Activated CD8-positive, alpha-beta memory T cell treated with anti-CD3 and anti-CD28 coated beads, Interleukin-2, amount 10 ng/mL, durations not matched to agents 7 days and 5 days (primary cell): ENCODE data around the gene GATD1. TPM values are rescaled to one million over a fixed set of nuclear protein-coding genes. Genes with fewer than 3 reads are reported as not detected.

Experiments used
- ATAC-seq: fragments of 150-1000 bp; cut with Tn5 transposase; one replicate; pipeline ENCODE4 v1.10.0; 2021; ENCODE audit warnings: moderate library complexity
- CTCF ChIA-PET: fragments of 350-600 bp; sonication (Branson Sonifier 250); formaldehyde crosslinking; loops from one replicate; lab custom pipeline; 2021; ENCODE audit warnings: antibody characterized with exemption; lab: Charles Lee
- DNase-seq: peaks from one replicate; pipeline ENCODE4 v3.0.0-alpha.2; 2020
- H3K27ac Mint-ChIP-seq: one replicate; pipeline ENCODE4 v1.8.0; 2021; ENCODE audit warnings: mild to moderate bottlenecking, mixed read lengths
- H3K27me3 Mint-ChIP-seq: one replicate; pipeline ENCODE4 v1.8.0; 2021; ENCODE audit warnings: mixed read lengths
- H3K36me3 Mint-ChIP-seq: one replicate; pipeline ENCODE4 v1.8.0; 2021; ENCODE audit warnings: mild to moderate bottlenecking, mixed read lengths
- H3K4me1 Mint-ChIP-seq: one replicate; pipeline ENCODE4 v1.8.0; 2021; ENCODE audit warnings: mixed read lengths
- H3K4me3 Mint-ChIP-seq: one replicate; pipeline ENCODE4 v1.8.0; 2021; ENCODE audit warnings: mild to moderate bottlenecking, moderate library complexity, mixed read lengths
- H3K9me3 Mint-ChIP-seq: one replicate; pipeline ENCODE4 v1.8.0; 2022; ENCODE audit warnings: low read depth, mixed read lengths
- total RNA-seq, 2 experiments: library from RNA; stranded (reverse); gene quantifications; one replicate each; pipeline ENCODE4 v1.2.3, GENCODE V29; 2021

Gene GATD1
- total RNA-seq, 2 experiments from 2014 or later = 62.4 to 79.4 TPM

DNA sequence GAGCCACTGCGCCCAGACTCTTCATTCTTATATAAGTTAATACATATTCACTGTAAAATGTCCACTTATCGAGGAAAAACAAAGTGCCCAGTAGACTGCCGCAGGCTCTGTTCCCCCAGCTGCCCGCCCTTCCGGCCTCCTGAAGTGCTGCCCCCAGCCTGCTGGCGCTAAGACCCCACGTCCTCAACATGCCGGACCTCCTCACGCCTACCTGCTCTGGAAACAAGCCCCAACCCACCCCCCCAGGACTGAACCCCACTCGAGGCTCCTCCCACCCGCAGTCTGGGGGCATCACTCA lies 1.1 kb downstream of the GATD1 start:
- CTCF ChIA-PET = interaction anchor here (0.7 to 2.4 kb wide), 7 partner anchors 10 to 240 kb away, joined by 3 to 10 read pairs (median 4); partner anchors contain the start of genes HRAS and TALDO1
- no peaks in the 10 kb centered on the region for H3K27me3 Mint-ChIP-seq
- H3K4me1 Mint-ChIP-seq = peaks cover 33% of the 10 kb centered on the region
- no peak for DNase-seq
- H3K4me3 Mint-ChIP-seq = peak overlapping the region; percentile 81
- H3K9me3 Mint-ChIP-seq = no peaks in the 10 kb centered on the region
- peaks cover 3% of the 10 kb centered on the region for H3K36me3 Mint-ChIP-seq
- no peak for ATAC-seq
- peak overlapping the region; percentile 87 for H3K27ac Mint-ChIP-seq

DNA sequence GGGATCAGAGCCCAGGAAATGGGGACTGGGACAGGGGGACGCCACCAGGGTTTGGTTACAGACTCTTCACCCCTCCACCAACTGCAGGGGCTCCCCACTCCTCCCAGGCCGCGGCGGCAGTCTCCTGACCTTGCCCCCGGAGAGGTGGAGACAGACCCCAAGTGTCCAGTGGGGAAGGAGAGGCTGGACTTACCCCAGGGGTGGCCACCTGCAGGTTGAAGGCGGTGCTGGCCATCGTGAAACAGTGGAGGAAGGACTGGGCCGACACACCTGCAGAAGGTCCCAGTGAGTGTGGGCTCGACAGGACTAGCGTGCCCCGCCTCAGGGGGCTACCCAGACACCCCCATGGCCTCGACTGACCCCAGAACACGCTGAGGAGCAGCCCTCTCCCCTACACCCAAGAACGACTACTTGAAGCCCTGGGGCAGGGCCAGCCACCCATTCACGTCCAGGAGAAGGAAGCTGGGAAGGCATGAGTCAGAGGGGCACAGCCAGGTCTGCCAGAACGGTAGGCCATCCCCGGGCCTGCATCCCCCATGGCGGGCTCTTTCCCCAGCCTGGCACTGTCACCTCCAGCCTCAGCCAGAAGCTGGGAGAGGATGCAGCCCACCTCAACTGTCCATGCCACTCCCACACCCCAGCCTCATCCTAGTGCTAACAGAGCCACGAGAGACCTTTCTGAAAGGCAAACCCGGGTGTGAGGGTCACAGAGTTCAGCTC lies 2.3 kb downstream of the GATD1 start:
- no peak for ATAC-seq

DNA sequence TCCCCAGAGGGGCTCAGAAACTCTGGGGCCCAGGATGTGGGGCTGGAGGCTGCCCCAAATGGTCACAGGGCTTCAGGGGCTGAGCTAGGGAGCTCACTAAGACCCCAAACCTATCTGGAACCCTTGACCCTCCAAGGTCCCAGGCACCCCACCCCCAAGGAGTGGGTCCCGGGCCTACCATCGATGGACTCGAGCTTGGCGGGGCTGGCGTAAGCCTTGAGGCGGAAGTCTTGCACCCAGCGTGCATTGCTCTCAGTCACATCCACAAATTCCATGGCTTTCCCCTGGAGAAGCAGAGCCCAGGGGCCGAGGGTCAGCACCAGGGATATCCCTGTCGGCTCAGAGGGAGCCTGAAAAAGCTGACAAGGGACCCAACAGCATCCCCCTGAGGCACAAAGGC lies 3.5 kb downstream of the GATD1 start:
- CTCF ChIA-PET = no interaction called here
- ATAC-seq (no peak), DNase-seq (no peak)
- Mint-ChIP-seq H3K9me3 (no peaks in the 10 kb centered on the region), H3K4me1 (peaks cover 24% of the 10 kb centered on the region), H3K27ac (no peak overlapping the region), H3K4me3 (no peak overlapping the region), H3K27me3 (no peaks in the 10 kb centered on the region), H3K36me3 (peaks cover 5% of the 10 kb centered on the region)

More for the DNA sequence above, 2.3 kb downstream of the GATD1 start:
- H3K27ac Mint-ChIP-seq = peak overlapping the region; percentile 43
- CTCF ChIA-PET = interaction anchor here (1.2 to 2.4 kb wide), 2 partner anchors 9 to 28 kb away, joined by 4 to 10 read pairs; partner anchors contain the start of gene TALDO1
- no peaks in the 10 kb centered on the region for H3K9me3 Mint-ChIP-seq
- no peak for DNase-seq
- peaks cover 4% of the 10 kb centered on the region for H3K36me3 Mint-ChIP-seq
- H3K4me1 Mint-ChIP-seq = peaks cover 31% of the 10 kb centered on the region
- H3K4me3 Mint-ChIP-seq = peak overlapping the region; percentile 58
- no peaks in the 10 kb centered on the region for H3K27me3 Mint-ChIP-seq

DNA sequence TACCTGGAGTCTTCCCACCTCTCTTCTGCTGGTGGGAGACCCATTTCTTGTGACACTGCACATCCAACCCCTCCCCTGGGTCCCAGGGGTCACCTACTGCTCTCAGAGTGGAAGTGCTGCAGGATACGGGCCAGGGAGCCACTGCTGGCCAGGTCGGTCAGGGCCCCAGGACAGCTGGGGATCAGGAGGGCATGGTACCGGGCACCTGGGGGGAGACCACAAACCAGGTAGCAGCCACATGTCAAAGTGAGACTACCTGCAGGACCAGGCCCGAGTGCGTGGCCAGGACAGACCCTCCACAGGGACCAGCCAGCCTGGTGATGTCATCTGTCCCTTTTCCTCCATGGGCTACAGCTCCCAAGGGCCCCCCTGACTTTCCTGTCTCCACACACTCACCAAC lies 3.9 kb downstream of the GATD1 start:
- no peak for DNase-seq
- no peak overlapping the region for H3K27ac Mint-ChIP-seq
- H3K9me3 Mint-ChIP-seq = no peaks in the 10 kb centered on the region
- peaks cover 23% of the 10 kb centered on the region for H3K4me1 Mint-ChIP-seq
- ATAC-seq = no peak
- CTCF ChIA-PET = no interaction called here
- peaks cover 5% of the 10 kb centered on the region for H3K36me3 Mint-ChIP-seq
- H3K27me3 Mint-ChIP-seq = no peaks in the 10 kb centered on the region
- no peak overlapping the region for H3K4me3 Mint-ChIP-seq

DNA sequence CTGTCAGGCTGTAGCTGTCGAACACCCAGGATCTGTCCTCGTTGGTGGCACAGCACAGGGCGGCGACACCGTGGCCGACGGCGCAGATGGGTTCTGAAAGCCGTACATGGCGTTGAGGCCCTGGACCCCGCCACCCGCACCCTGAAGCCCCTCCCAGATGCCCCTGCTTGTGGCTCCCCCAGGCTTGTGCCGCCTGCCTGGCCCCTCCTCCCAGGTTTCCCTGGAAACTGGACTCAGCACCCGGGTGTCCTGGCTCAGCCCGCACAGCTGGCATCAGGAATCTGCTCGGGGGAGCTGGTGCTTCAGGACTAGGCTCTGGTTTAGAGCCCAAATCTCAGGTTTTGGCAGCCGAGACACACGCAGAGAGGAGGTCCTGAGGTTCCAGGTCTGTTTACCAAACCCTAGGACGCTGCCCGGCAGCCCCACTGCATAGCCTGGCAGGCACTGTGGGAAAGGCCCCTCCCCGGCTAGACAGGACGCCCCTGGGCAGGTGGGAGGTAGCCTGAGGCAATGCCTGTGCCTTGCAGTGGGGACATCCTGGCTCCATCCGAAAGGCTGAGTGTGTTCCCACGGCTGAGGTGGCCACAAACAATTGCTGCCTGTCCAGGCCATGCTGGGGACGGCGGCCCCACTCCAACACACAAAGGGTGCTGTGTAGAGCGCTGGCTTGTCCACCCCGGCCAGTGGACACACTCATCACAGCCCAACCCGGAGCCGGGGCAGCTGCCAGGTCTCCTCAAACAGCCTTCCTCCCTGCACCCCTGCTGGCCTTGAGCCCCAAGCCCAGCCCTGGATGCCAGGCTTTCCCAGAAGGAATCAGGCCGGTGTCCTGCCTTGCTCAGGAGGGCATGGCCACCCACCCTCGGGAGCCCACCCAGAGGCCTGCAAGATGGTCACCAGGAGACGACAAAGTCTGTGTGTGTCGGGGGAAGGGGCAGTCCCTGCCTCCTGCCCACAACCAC lies 4.6 kb downstream of the GATD1 start:
- CTCF ChIA-PET = no interaction called here

DNA sequence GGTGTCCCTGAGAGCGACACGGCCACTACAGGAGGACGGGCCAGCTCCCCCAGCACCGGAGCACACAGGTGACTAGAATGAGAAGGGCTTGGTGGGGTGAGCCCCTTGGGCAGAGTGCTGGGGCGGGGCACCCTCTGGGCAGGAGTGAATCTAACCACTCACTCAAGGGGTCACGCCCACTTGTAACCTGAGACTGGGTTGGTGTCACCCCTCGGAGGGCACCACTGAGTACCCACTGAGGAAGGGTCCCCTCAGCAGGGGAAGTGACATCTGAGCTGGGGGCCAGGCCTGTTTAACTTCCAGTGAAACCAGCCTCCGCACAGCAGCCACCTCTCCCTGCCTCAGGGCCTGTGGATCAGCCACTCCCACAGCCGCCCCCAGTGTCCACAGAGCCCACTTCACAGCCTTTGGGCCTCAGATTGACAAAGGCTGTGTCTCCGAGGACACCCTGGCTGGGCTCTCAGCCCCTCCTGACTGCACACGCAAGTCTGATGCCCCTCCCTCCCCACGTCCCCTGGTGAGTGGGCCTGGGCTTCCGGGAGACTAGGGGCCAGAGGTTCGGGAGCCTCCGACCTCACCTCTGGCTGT lies 5.6 kb downstream of the GATD1 start:
- CTCF ChIA-PET = no interaction called here
- Mint-ChIP-seq H3K27me3 (no peaks in the 10 kb centered on the region), H3K4me3 (no peak overlapping the region), H3K27ac (no peak overlapping the region), H3K4me1 (peaks cover 21% of the 10 kb centered on the region), H3K36me3 (peaks cover 7% of the 10 kb centered on the region), H3K9me3 (no peaks in the 10 kb centered on the region)
- DNase-seq (no peak), ATAC-seq (no peak)

More for the DNA sequence above, 4.6 kb downstream of the GATD1 start:
- Mint-ChIP-seq H3K4me1 (peaks cover 20% of the 10 kb centered on the region), H3K27ac (no peak overlapping the region), H3K27me3 (no peaks in the 10 kb centered on the region), H3K4me3 (no peak overlapping the region), H3K36me3 (peaks cover 5% of the 10 kb centered on the region), H3K9me3 (no peaks in the 10 kb centered on the region)
- ATAC-seq = no peak
- no peak for DNase-seq

DNA sequence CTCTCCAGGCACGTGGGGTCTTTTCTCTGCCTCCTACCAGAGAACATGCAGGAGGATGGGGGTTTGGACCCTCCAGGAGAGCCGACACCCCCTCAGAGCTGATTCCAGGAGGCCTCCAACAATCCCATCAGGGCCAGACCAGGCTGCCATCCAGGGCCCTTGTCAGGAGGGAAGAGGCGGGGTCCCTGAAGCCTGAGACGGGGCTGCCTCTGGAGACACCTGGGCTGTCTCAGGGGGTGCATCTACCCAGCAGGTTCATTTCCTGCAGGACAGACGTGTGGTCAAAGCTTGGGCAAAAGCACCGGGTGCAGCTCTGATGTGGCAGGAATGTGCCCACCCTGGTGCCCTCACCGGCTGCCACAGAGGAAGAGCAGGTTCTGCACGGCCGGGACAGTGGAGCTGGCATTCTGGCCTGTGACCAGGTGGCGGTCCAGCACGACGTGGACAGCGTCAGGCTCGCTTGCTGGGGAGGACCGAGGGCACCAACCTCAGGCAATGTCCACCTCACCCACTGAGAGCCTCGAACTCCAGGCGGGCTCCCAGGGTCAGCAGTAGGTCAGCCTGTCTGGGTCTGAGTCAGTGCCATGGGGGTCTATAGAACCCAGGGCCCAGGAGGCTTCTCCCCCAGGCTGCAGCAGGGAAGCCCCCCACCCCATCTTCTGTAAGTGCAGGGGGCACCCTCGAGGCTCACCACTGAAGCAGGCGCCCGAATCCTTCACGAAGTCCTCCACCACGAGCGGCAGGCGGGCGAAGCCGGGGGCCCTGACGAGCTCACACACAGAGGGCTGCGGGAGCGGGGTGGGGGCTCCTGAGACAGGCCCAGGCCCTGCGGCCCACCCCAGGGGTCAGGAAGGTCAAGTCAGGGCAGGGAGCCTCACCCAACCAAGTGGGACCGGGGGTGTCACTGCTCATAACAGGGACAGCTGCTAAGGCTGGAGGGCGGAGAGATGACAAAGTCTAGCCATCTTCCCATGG lies 6.4 kb downstream of the GATD1 start:
- H3K9me3 Mint-ChIP-seq = no peaks in the 10 kb centered on the region
- H3K27ac Mint-ChIP-seq = no peak overlapping the region
- H3K4me1 Mint-ChIP-seq = peaks cover 15% of the 10 kb centered on the region
- DNase-seq = no peak
- peaks cover 12% of the 10 kb centered on the region for H3K36me3 Mint-ChIP-seq
- CTCF ChIA-PET = interaction anchor here (0.6 kb wide), 1 partner anchor 104 kb away, joined by 3 read pairs; no protein-coding TSS in a partner anchor
- H3K27me3 Mint-ChIP-seq = no peaks in the 10 kb centered on the region
- ATAC-seq = no peak
- no peak overlapping the region for H3K4me3 Mint-ChIP-seq

DNA sequence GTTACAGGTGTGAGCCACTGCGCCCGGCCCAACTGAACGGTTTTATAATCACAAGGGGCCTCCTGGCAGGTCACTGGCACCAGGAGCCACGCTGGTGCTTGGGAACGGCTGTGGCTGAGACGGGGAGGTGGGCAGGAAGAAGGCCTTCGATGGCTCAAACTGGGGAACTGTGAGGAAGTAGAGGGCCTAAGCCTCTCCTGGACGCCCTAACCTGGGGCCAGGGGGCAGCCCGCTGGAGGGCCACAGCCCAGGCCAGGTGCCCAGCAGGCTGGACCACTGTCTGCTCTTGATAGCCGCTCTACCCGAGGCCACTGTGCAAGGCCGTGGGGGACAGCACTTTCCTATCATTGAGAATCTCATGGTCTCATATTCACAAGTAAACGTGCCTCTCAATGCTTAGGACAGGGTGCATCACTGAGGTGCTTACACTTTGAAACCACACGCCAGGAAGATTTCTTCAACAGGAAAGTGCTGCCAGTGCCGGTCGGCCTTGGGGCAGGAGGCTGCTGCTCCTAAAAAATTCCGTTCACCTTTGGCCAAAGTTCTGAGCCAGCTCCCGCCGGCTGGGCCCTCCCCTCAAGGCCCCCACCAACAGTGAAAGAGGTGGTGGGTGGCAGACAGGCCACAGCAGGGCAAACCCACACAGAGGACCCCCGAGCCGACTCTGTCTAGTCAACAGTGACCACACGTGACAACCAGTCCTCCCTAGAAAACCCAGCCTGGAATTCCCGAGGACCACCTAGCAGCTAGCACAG lies 7.2 kb downstream of the GATD1 start:
- H3K27me3 Mint-ChIP-seq = no peaks in the 10 kb centered on the region
- DNase-seq (no peak), ATAC-seq (no peak)
- peaks cover 12% of the 10 kb centered on the region for H3K36me3 Mint-ChIP-seq
- peaks cover 9% of the 10 kb centered on the region for H3K4me1 Mint-ChIP-seq
- no peaks in the 10 kb centered on the region for H3K9me3 Mint-ChIP-seq
- no peak overlapping the region for H3K4me3 Mint-ChIP-seq
- no peak overlapping the region for H3K27ac Mint-ChIP-seq
- CTCF ChIA-PET = interaction anchor here (0.6 kb wide), 1 partner anchor 103 kb away, joined by 3 read pairs; no protein-coding TSS in a partner anchor

DNA sequence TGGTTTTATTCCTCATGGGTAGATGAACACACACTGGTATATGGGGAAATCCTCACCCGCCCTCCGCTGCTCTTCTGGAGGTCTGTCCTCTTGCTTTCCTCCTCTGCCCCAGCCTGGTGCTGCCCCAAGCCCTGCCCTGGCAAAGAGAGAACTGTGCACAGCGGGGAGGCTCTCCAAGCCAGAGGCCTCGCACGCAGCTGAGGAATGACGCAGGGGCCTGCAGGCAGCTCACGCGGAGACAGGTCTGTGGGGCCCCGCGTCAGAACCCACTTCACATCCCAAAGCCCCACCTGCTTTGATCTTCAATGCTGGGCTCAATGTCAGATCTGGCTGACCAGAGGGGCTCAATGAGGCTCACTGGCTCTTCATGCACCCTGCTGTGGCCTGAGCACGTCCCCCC lies 10.0 kb downstream of the GATD1 start:
- Mint-ChIP-seq H3K4me1 (peaks cover 2% of the 10 kb centered on the region), H3K27me3 (no peaks in the 10 kb centered on the region), H3K9me3 (no peaks in the 10 kb centered on the region), H3K36me3 (peaks cover 13% of the 10 kb centered on the region), H3K27ac (no peak overlapping the region), H3K4me3 (no peak overlapping the region)
- CTCF ChIA-PET = no interaction called here
- DNase-seq = no peak
- no peak for ATAC-seq

DNA sequence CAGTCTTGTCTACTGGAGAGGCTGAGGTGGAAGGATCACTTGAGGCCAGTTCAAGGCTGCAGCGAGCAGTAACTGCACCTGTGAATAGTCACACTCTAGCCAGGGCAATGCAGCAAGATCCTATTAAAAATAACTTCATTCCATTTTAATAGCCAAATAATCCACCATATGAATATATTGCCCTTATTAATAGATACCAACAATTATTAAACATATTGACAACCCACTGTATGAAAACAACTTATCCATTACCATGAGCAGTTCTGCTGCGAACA lies 10.4 kb downstream of the GATD1 start:
- CTCF ChIA-PET = interaction anchor here (0.8 kb wide), 1 partner anchor 70 kb away, joined by 3 read pairs; no protein-coding TSS in a partner anchor
- Mint-ChIP-seq H3K4me3 (no peak overlapping the region), H3K27me3 (no peaks in the 10 kb centered on the region), H3K36me3 (peaks cover 13% of the 10 kb centered on the region), H3K27ac (peak overlapping the region; percentile 17), H3K9me3 (no peaks in the 10 kb centered on the region), H3K4me1 (peaks cover 2% of the 10 kb centered on the region)
- DNase-seq (no peak), ATAC-seq (no peak)

DNA sequence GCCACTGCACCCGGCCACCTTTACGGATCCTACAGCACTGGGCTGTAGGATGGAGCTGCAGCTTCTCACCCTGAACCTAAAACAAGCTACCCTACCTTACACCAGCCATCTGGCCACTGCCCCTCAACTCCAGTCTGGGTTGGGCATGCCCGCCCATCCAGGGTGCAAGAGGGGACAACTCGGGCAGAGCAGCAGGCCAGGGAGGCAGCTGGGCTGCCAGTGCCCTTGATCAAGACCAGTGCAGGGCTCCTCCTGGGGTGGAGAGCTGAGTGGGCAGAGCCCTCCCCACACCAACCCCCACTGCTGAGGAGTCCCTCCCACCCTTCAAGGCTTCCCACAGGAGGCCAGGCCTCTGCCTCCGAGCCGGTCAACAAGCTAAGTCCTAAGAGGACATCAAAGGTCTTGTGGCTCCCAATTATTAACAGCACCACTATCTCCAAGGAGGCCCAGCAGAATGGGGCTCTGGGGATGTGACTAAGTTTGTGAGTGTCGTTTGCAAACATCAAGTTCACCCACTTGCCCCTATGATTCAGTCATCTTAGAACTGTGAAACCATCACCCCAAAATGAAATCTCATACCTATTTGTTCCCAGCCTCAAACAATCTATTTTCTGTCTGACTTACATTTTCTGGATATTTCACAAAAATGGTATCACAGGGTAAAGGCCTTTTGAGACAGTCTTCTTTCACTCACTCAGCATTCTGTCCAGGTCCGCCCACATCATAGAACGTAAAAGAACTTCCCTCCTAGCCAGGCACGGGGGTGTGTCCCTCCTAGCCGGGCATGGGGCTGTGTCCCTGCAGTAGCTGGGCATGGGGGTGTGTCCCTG lies 11.0 kb downstream of the GATD1 start:
- Mint-ChIP-seq H3K27ac (peak overlapping the region; percentile 17), H3K9me3 (no peaks in the 10 kb centered on the region), H3K4me3 (no peak overlapping the region), H3K27me3 (no peaks in the 10 kb centered on the region), H3K4me1 (peaks cover 2% of the 10 kb centered on the region), H3K36me3 (peaks cover 18% of the 10 kb centered on the region)
- DNase-seq (no peak), ATAC-seq (no peak)
- CTCF ChIA-PET = interaction anchor here (0.7 to 1.2 kb wide), 7 partner anchors 9 to 212 kb away, joined by 3 to 4 read pairs (median 3); no protein-coding TSS in a partner anchor
